ENCODE data around the gene TBC1D22A. TPM values are rescaled to one million over a fixed set of nuclear protein-coding genes. Genes with fewer than 3 reads are reported as not detected.
A peak's percentile ranks its signal among the peaks of the same experiment; 100 is the strongest.

TBC1D22A gene
- total RNA-seq, 1 donor from 2014 or later: 14.3 TPM

DNA sequence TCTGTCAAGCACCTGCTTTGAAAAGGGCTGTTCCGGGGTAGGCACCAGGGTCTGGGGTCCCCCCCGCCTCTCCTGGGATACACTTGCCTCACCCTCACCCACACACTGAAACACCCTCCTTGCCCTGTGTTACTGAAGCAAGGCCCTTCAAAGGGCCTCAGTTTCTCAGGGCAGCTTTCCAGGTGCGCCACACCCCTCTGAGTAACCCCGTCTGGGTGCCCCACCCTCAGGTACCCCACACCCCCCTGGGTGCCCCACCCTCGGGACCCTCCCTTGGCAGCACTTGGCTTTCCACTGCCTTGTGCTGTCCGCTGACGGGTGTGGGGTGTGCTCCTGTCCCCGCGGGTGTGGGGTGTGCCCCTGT is 413.6 kb downstream of the TBC1D22A start:
- Mint-ChIP-seq H3K27ac (ENCODE audit: unreplicated experiment) (no peak overlapping the region), H3K27me3 (ENCODE audit: low read depth) (no peaks in the 10 kb centered on the region), H3K9me3 (peaks cover 2% of the 10 kb centered on the region), H3K36me3 (ENCODE audit: low read depth) (peaks cover 5% of the 10 kb centered on the region), H3K4me1 (peaks cover 7% of the 10 kb centered on the region), H3K4me3 (no peak overlapping the region)
- TF ChIP-seq, protein P1, sequence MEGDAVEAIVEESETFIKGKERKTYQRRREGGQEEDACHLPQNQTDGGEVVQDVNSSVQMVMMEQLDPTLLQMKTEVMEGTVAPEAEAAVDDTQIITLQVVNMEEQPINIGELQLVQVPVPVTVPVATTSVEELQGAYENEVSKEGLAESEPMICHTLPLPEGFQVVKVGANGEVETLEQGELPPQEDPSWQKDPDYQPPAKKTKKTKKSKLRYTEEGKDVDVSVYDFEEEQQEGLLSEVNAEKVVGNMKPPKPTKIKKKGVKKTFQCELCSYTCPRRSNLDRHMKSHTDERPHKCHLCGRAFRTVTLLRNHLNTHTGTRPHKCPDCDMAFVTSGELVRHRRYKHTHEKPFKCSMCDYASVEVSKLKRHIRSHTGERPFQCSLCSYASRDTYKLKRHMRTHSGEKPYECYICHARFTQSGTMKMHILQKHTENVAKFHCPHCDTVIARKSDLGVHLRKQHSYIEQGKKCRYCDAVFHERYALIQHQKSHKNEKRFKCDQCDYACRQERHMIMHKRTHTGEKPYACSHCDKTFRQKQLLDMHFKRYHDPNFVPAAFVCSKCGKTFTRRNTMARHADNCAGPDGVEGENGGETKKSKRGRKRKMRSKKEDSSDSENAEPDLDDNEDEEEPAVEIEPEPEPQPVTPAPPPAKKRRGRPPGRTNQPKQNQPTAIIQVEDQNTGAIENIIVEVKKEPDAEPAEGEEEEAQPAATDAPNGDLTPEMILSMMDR (conservative IDR thresholded peaks at IDR 0.05): no peak
- DNase-seq (ENCODE audit: low read depth, low spot score): no peak

DNA sequence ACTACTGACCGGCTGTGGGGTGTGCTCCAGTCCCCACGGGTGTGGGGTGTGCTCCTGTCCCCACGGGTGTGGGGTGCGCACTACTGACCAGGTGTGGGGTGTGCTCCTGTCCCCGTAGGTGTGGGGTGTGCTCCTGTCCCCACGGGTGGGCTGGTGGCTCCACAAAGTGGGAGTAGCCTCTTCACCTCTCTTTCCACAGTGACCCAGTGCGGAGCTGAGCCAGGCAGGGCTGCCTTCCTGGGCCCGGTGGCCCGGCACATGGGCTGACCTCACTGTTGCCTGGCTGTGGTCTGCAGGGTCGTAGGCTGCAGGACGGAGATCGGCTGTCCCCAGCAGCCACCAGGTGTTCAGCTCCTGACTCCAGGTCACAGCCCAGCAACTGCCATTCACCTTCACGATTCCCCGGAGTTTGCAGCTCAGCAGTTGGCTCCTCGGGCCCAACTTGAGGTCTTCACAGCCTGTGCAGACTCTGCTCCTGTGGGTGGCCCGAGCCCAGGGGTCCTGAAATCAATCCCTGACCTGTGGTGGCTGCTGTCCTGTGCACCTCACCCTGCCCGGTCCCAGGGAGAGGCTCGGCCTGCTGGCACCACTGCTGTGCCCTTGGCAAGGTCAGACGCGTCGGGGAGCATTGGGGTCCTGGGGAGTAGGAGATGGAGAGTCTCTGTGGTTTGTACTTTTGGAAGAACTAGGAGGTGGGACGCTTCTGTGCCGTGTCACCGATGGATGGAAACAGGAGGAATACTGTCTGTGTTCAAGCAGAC is 414.3 kb downstream of the TBC1D22A start:
- TF ChIP-seq, protein P1 (conservative IDR thresholded peaks at IDR 0.05): no peak
- no peak for DNase-seq (ENCODE audit: low read depth, low spot score)
- no peaks in the 10 kb centered on the region for H3K27me3 Mint-ChIP-seq (ENCODE audit: low read depth)
- H3K9me3 Mint-ChIP-seq: peaks cover 2% of the 10 kb centered on the region
- H3K4me1 Mint-ChIP-seq: peaks cover 7% of the 10 kb centered on the region
- no peak overlapping the region for H3K4me3 Mint-ChIP-seq
- H3K36me3 Mint-ChIP-seq (ENCODE audit: low read depth): peaks cover 5% of the 10 kb centered on the region
- peak overlapping the region; percentile 87 for H3K27ac Mint-ChIP-seq (ENCODE audit: unreplicated experiment)

DNA sequence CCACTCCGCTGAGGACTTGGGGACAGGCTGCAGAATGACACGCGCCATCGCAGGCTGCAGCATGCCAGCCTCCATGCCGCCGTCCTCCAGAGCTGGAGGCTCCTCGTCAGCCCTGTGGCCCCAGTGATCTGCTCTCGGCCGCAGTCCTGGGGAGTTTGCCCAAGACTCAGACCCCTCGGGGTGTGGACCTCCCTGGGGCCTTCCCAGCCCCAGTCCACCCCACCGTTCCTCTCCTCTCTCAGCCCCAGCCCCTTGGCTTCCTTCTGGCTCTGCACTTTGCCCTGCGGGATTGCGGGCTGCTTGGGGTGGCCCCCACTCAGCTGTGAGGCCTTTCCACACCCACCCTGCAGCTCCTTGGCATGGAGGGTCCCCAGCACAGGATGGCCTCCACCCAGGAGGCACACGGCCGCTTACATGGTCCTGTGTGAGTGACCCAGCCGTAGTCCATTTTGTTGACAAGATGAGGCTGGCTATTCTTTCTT is 414.9 kb downstream of the TBC1D22A start:
- H3K36me3 Mint-ChIP-seq (ENCODE audit: low read depth): peaks cover 5% of the 10 kb centered on the region
- peaks cover 6% of the 10 kb centered on the region for H3K9me3 Mint-ChIP-seq
- no peak overlapping the region for H3K4me3 Mint-ChIP-seq
- peaks cover 7% of the 10 kb centered on the region for H3K4me1 Mint-ChIP-seq
- H3K27ac Mint-ChIP-seq (ENCODE audit: unreplicated experiment): no peak overlapping the region
- TF ChIP-seq, protein P1 (conservative IDR thresholded peaks at IDR 0.05): no peak
- DNase-seq (ENCODE audit: low read depth, low spot score): no peak
- H3K27me3 Mint-ChIP-seq (ENCODE audit: low read depth): no peaks in the 10 kb centered on the region

DNA sequence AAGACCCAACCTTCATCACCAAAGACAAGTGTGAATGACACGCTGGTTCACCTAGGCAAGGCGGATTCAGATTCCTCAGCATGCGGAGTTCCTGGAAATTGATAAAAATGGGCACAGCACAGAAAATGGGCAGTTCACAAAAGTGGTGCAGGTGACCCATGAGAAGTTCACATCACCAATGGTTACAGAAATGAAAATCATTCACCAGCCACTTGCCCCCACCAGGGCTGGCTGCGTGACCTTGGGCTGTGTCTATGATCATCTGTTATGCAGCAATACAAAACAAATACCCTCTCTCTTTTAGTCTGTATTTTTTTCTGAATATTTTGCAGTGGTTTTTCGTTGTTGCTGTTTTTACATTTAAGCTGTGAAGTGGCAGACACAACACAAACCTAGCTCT is 415.9 kb downstream of the TBC1D22A start:
- Mint-ChIP-seq H3K4me3 (no peak overlapping the region), H3K27ac (ENCODE audit: unreplicated experiment) (peak overlapping the region; percentile 53), H3K27me3 (ENCODE audit: low read depth) (peaks cover 4% of the 10 kb centered on the region), H3K4me1 (peaks cover 7% of the 10 kb centered on the region), H3K36me3 (ENCODE audit: low read depth) (peaks cover 9% of the 10 kb centered on the region), H3K9me3 (peaks cover 9% of the 10 kb centered on the region)
- TF ChIP-seq, protein P1 (conservative IDR thresholded peaks at IDR 0.05): no peak
- DNase-seq (ENCODE audit: low read depth, low spot score): no peak

DNA sequence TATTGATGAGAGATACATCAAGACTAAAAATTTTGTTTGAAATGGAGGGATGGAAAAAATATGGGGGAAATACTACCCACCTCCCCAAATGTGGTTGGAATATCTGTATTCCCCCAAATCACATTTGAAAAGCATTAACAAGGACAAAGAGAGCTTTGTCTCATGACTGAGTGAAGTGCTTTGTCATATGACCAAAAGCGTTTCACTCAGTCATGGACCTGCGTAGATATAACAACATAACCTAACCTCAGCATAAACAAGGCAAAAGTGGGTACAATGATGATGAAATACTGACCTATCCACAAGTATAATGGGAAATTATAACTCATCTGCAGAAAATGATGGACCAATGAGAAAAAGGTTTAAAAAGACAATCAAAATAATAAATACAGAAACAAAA is 418.3 kb downstream of the TBC1D22A start:
- TF ChIP-seq, protein P1 (conservative IDR thresholded peaks at IDR 0.05): no peak
- H3K4me1 Mint-ChIP-seq: peaks cover 7% of the 10 kb centered on the region
- H3K9me3 Mint-ChIP-seq: peaks cover 20% of the 10 kb centered on the region
- H3K4me3 Mint-ChIP-seq: no peak overlapping the region
- no peak for DNase-seq (ENCODE audit: low read depth, low spot score)
- no peak overlapping the region for H3K27ac Mint-ChIP-seq (ENCODE audit: unreplicated experiment)
- peaks cover 10% of the 10 kb centered on the region for H3K27me3 Mint-ChIP-seq (ENCODE audit: low read depth)
- peaks cover 15% of the 10 kb centered on the region for H3K36me3 Mint-ChIP-seq (ENCODE audit: low read depth)

Measured in neural crest cell (in vitro differentiated cells).